Vagina (tissue), 2 donors: ENCODE results near the gene GTSE1.

ENCODE experiments used
- CTCF ChIP-seq, 3 experiments: fragments of 450-650 bp in 2 of 3; fragments of 200-600 bp in 1 of 3; sonication (generic) in 1 of 3; IDR thresholded peaks; one replicate each; pipeline ENCODE4 v1.5.1; 2017 to 2019; ENCODE audit warnings: antibody characterized with exemption in 3 of 3, mild to moderate bottlenecking in 2 of 3, moderate library complexity in 2 of 3
- POLR2A ChIP-seq, 2 donors: fragments of 450-650 bp; IDR thresholded peaks; one replicate each; pipeline ENCODE4 v1.6.1; 2017; ENCODE audit warnings: antibody characterized with exemption in 2 of 2, mild to moderate bottlenecking in 2 of 2, moderate library complexity in 2 of 2
- POLR2AphosphoS5 ChIP-seq, 2 donors: sonication (generic); formaldehyde crosslinking; IDR thresholded peaks; one replicate each; pipeline ENCODE4 v1.9.0; 2017; ENCODE audit warnings: antibody characterized with exemption in 2 of 2, mild to moderate bottlenecking in 2 of 2, low read depth in 1 of 2; ENCODE audit not compliant: insufficient read depth in 1 of 2

GRCh38 chr22:46351767-46352166 is 55.1 kb downstream of the GTSE1 start:
- TF ChIP-seq CTCF (IDR thresholded peaks at IDR 0.05) (no peak), POLR2A (IDR thresholded peaks at IDR 0.05) (no peak), POLR2AphosphoS5 (IDR thresholded peaks at IDR 0.05; ENCODE audit: insufficient read depth in 1 of 2, low read depth in 1 of 2) (no peak)
